Measurements from ENCODE around the gene PIP5K1A. TPM values are rescaled to one million over a fixed set of nuclear protein-coding genes. Genes with fewer than 3 reads are reported as not detected.
A peak's percentile ranks its signal among the peaks of the same experiment; 100 is the strongest.

PIP5K1A gene
- total and polyA plus RNA-seq, 2 of the 8 experiments (the other 6 are each of a cell fraction or from before 2014, with no cell fraction given) = 87.5 to 105 TPM

DNA sequence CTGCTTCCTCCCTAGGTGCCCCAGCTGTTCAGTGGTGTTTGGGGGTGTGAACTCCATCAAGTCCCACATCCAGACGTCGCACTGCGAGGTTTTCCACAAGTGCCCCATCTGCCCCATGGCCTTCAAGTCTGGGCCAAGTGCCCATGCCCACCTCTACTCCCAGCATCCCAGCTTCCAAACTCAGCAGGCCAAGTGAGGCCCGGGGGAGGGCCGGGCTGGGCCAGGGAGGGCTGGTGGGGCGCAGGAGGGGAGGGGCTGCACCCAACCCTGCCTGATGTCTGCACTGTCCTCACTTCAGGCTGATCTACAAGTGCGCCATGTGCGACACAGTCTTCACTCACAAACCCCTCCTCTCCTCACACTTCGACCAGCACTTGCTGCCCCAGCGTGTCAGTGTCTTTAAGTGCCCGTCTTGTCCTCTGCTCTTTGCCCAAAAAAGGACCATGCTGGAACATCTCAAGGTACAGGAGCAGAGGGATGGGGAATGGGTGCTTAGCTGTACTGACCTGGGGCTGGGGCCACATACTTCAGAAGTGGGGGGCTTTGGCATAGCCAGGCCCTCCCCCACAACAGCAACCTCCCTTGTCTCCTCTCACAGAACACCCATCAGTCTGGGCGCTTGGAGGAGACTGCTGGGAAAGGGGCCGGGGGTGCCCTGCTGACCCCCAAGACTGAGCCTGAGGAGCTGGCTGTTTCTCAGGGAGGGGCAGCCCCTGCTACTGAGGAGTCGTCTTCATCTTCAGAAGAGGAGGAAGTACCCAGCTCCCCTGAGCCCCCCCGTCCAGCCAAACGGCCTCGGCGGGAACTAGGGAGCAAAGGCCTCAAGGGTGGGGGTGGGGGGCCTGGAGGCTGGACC, 91.0 kb downstream of the PIP5K1A start:
- H3K4ac ChIP-seq (replicated peaks; ENCODE audit: insufficient read length, low read depth, low read length) = no peak overlapping the region
- H2AFZ ChIP-seq (ENCODE audit: low read length) = no peak overlapping the region
- H2BK15ac ChIP-seq (ENCODE audit: low read length) = no peak overlapping the region
- DNase-seq (ENCODE audit: low read depth in 1 of 2, low spot score in 2 of 2) = no peak
- no peak overlapping the region for H4K91ac ChIP-seq (replicated peaks; ENCODE audit: insufficient read length, low read length)
- ChIA-PET POLR2A (ENCODE audit: partially characterized antibody) (interaction anchor here (0.6 to 1.7 kb wide), 8 partner anchors 8 to 127 kb away, joined by 3 to 14 read pairs (median 3); partner anchors contain the start of gene ZNF687), CTCF (ENCODE audit: partially characterized antibody) (interaction anchor here (0.6 kb wide), 1 partner anchor 19 kb away, joined by 3 read pairs; no protein-coding TSS in a partner anchor)
- peaks cover 14% of the 10 kb centered on the region; the same call in 1 of the 2 replicates for H3K79me1 ChIP-seq (ENCODE audit: low read depth, low read length)
- no peak for FAIRE-seq
- H3K18ac ChIP-seq (ENCODE audit: extremely low read depth, low read length) = no peak overlapping the region
- no peak overlapping the region for H3K56ac ChIP-seq (replicated peaks; ENCODE audit: insufficient read length, low read depth, low read length)
- 97% methylated on average over 13 of the region's 18 CpGs; no CpG with 5 or more reads in 1 of the 2 experiments for WGBS, 2 experiments (ENCODE audit: extremely low coverage in 1 of 2, insufficient coverage in 1 of 2, insufficient read length in 1 of 2, insufficient replicate concordance in 2 of 2, low coverage in 1 of 2, low lambda C conversion rate in 2 of 2, missing lambda C conversion rate in 1 of 2)
- no peak overlapping the region for H4K5ac ChIP-seq (ENCODE audit: insufficient read length, low read depth, low read length)
- peaks cover 2 to 10% (median 6%) of the 10 kb centered on the region in 4 experiments for H3K4me1 ChIP-seq (replicated peaks in 1 of 4; ENCODE audit: control insufficient read depth in 3 of 4, insufficient read depth in 4 of 4, low read length in 3 of 4)
- H3K14ac ChIP-seq (ENCODE audit: insufficient read length) = no peak overlapping the region
- H3K27ac ChIP-seq (ENCODE audit: low read depth, low read length) = no peak overlapping the region
- H3K9ac ChIP-seq (replicated peaks in 1 of 4; ENCODE audit: extremely low read depth in 1 of 4, low read depth in 3 of 4, low read length in 3 of 4) = 0 out of 7 replicates have a peak overlapping the region, but pooled peaks of 1 of the 4 experiments have one; percentile 15
- no peak overlapping the region for H2BK20ac ChIP-seq (ENCODE audit: low read length)
- TF ChIP-seq FOSL1 (IDR thresholded peaks at IDR 0.05; ENCODE audit: insufficient read depth, low read depth, low read length) (no peak), NRF1 (IDR thresholded peaks at IDR 0.05; ENCODE audit: low read depth, low read length) (no peak), CHD2 (IDR thresholded peaks at IDR 0.05; ENCODE audit: low read length) (no peak), YY1 (IDR thresholded peaks at IDR 0.05; ENCODE audit: low read depth, low read length) (no peak), KDM1A (IDR thresholded peaks at IDR 0.05; ENCODE audit: borderline replicate concordance, low read length) (no peak), SIN3A (conservative IDR thresholded peaks at IDR 0.05 in 1 of 2, IDR thresholded peaks at IDR 0.05 in 1 of 2; ENCODE audit: low read depth in 1 of 2, low read length in 2 of 2) (no peak), TCF12 (IDR thresholded peaks at IDR 0.05; ENCODE audit: low read depth, low read length) (no peak), TEAD4 (IDR thresholded peaks at IDR 0.05; ENCODE audit: low read depth, low read length) (no peak), SAP30 (IDR thresholded peaks at IDR 0.05; ENCODE audit: insufficient read depth, insufficient replicate concordance, low read length) (no peak)
- TF ChIP-seq, protein P1, sequence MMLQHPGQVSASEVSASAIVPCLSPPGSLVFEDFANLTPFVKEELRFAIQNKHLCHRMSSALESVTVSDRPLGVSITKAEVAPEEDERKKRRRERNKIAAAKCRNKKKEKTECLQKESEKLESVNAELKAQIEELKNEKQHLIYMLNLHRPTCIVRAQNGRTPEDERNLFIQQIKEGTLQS (IDR thresholded peaks at IDR 0.05; ENCODE audit: insufficient read depth, low read depth, low read length) = no peak
- TF ChIP-seq, protein P2, sequence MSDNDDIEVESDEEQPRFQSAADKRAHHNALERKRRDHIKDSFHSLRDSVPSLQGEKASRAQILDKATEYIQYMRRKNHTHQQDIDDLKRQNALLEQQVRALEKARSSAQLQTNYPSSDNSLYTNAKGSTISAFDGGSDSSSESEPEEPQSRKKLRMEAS (IDR thresholded peaks at IDR 0.05) = no peak
- peaks cover 7 to 27% of the 10 kb centered on the region in 2 experiments for H4K20me1 ChIP-seq (replicated peaks in 1 of 2; ENCODE audit: control insufficient read depth in 1 of 2, insufficient read depth in 2 of 2, low read length in 2 of 2)
- H4K8ac ChIP-seq (ENCODE audit: extremely low read depth, insufficient read depth, low read length) = no peak overlapping the region
- peaks cover 0 to 18% of the 10 kb centered on the region in 2 experiments; a peak in 2 of 4 replicates for H3K79me2 ChIP-seq (ENCODE audit: control insufficient read depth in 1 of 2, insufficient read depth in 2 of 2, low read length in 2 of 2)
- H3K4me2 ChIP-seq (ENCODE audit: insufficient read depth in 1 of 2, low read depth in 2 of 2, low read length in 2 of 2) = no peak overlapping the region
- H2AK5ac ChIP-seq (ENCODE audit: low read depth, low read length) = no peak overlapping the region
- peaks cover 26 to 86% (median 44%) of the 10 kb centered on the region in 4 experiments for H3K36me3 ChIP-seq (ENCODE audit: control insufficient read depth in 2 of 4, insufficient read depth in 4 of 4, low read length in 3 of 4)
- no peaks in the 10 kb centered on the region for H3K9me3 ChIP-seq (ENCODE audit: insufficient read depth in 2 of 2, low read depth in 1 of 2, low read length in 1 of 2)
- H3K23me2 ChIP-seq (ENCODE audit: low read depth, low read length) = no peaks in the 10 kb centered on the region
- H2BK12ac ChIP-seq (ENCODE audit: low read depth, low read length) = no peak overlapping the region
- no peak overlapping the region for H3K23ac ChIP-seq (ENCODE audit: insufficient read length)
- H3K4me3 ChIP-seq (ENCODE audit: extremely low read depth in 1 of 4, insufficient read depth in 2 of 4, low read depth in 3 of 4, low read length in 4 of 4) = no peak overlapping the region
- no peaks in the 10 kb centered on the region for H3K27me3 ChIP-seq (replicated peaks in 1 of 4; ENCODE audit: control insufficient read depth in 3 of 4, extremely low read depth in 1 of 4, insufficient read depth in 3 of 4, low read length in 3 of 4)
- no peak overlapping the region for H2BK120ac ChIP-seq (replicated peaks; ENCODE audit: low read depth, low read length)
- no peak overlapping the region for H2BK5ac ChIP-seq (ENCODE audit: low read depth, low read length)

All from H1 (cell line).